Colonic mucosa (tissue), 4 donors: ENCODE measurements around the gene PUS1. TPM values are rescaled to one million over a fixed set of nuclear protein-coding genes. Genes with fewer than 3 reads are reported as not detected.

Experiments used
- DNase-seq: peaks from one replicate; pipeline ENCODE4 v3.0.0-alpha.2; 2020
- H3K27ac ChIP-seq: fragments of 200-600 bp; one replicate; pipeline ENCODE4 v1.8.0; 2021
- H3K27me3 ChIP-seq: fragments of 200-600 bp; one replicate; pipeline ENCODE4 v1.8.0; 2021
- H3K36me3 ChIP-seq: fragments of 200-600 bp; one replicate; pipeline ENCODE4 v1.8.0; 2021
- H3K4me1 ChIP-seq: fragments of 200-600 bp; one replicate; pipeline ENCODE4 v1.8.0; 2021; ENCODE audit warnings: mild to moderate bottlenecking
- H3K4me3 ChIP-seq: fragments of 200-600 bp; one replicate; pipeline ENCODE4 v1.8.0; 2021
- H3K9ac ChIP-seq, 2 donors: one replicate each; pipeline ENCODE4 v1.7.0; 2013; ENCODE audit warnings: control low read depth in 2 of 2, low read depth in 2 of 2, low read length in 2 of 2
- H3K9me3 ChIP-seq: fragments of 200-600 bp; one replicate; pipeline ENCODE4 v1.8.0; 2021
- intact Hi-C: fragments of 100-400 bp; cut with DNase I; formaldehyde crosslinking; loops from one replicate; pipeline ENCODE4 v1.14.1; 2022
- total RNA-seq, 2 donors: library from RNA; stranded (reverse); fragmentation: NEBNext Ultra II Directional in 1 of 2; extraction: Animal tissue kit (Norgen Biotek cat#: 25700) in 1 of 2; gene quantifications; one replicate each; pipeline ENCODE4 v1.2.1, GENCODE V29; 2021
- TF ChIP-seq, protein P1 (sequence below): fragments of 200-600 bp; IDR thresholded peaks from one replicate; pipeline ENCODE4 v1.8.0; 2022; ENCODE audit warnings: antibody characterized with exemption, mild to moderate bottlenecking
- donor health status: healthy.
- donor health status: DM: no; HTN: no; CAD: no.
- donor health status: DM: no; HTN: no; CAD: no.

PUS1 gene
- total RNA-seq, 2 donors from 2014 or later = 16.0 to 58.9 TPM

DNA sequence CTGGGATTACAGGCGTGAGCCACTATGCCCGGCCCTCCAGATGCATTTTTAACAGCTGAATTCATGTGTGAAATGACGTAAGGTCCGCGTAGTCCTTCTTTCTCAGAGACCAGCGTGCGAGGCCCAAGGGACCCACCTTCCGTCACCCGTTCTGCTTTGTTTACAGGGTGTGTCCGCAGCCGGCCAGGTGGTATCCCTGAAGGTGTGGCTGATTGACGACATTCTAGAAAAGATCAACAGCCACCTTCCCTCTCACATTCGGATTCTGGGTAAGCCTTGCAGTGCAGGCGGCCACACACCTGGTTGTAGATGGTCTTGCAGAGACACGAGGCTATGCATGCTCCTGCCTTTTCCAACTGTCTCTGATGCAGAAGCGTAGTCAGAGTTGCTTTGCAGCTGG is 9.9 kb downstream of the PUS1 start:
- no peak overlapping the region for H3K9ac ChIP-seq
- H3K9me3 ChIP-seq = no peaks in the 10 kb centered on the region
- intact Hi-C loops = no loop called here
- no peak overlapping the region for H3K4me3 ChIP-seq
- no peaks in the 10 kb centered on the region for H3K36me3 ChIP-seq
- TF ChIP-seq, protein P1, sequence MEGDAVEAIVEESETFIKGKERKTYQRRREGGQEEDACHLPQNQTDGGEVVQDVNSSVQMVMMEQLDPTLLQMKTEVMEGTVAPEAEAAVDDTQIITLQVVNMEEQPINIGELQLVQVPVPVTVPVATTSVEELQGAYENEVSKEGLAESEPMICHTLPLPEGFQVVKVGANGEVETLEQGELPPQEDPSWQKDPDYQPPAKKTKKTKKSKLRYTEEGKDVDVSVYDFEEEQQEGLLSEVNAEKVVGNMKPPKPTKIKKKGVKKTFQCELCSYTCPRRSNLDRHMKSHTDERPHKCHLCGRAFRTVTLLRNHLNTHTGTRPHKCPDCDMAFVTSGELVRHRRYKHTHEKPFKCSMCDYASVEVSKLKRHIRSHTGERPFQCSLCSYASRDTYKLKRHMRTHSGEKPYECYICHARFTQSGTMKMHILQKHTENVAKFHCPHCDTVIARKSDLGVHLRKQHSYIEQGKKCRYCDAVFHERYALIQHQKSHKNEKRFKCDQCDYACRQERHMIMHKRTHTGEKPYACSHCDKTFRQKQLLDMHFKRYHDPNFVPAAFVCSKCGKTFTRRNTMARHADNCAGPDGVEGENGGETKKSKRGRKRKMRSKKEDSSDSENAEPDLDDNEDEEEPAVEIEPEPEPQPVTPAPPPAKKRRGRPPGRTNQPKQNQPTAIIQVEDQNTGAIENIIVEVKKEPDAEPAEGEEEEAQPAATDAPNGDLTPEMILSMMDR = no peak
- H3K27me3 ChIP-seq = no peaks in the 10 kb centered on the region
- H3K4me1 ChIP-seq = no peaks in the 10 kb centered on the region
- peak; percentile 82 for DNase-seq
- peak overlapping the region; percentile 73 for H3K27ac ChIP-seq

DNA sequence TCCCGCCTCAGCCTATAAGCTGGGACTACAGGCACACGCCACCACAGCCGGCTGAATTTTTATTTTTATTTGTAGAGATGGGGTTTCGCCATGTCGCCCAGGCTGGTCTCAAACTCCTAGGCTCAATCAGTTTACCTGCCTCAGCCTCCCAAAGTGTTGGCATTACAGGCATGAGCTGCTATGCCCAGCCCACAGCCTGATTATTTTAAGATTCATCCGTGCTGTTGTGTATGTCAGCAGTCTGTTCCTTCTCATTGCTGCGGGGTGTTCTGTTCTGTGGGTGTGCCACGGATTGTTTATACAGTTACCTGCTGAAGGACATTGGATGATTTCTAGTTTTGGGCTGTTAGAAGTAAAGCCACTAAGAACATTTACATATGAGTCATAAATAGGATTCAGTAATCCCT is 11.1 kb downstream of the PUS1 start:
- Histone ChIP-seq H3K4me3 (no peak overlapping the region), H3K36me3 (no peaks in the 10 kb centered on the region), H3K4me1 (no peaks in the 10 kb centered on the region), H3K27ac (peak overlapping the region; percentile 73), H3K9ac (no peak overlapping the region), H3K9me3 (no peaks in the 10 kb centered on the region), H3K27me3 (no peaks in the 10 kb centered on the region)
- TF ChIP-seq, protein P1 = no peak
- no peak for DNase-seq
- intact Hi-C loops = loop anchor here (10.0 kb wide), 2 partner anchors 45 to 85 kb away; partner anchors contain the start of gene ULK1

DNA sequence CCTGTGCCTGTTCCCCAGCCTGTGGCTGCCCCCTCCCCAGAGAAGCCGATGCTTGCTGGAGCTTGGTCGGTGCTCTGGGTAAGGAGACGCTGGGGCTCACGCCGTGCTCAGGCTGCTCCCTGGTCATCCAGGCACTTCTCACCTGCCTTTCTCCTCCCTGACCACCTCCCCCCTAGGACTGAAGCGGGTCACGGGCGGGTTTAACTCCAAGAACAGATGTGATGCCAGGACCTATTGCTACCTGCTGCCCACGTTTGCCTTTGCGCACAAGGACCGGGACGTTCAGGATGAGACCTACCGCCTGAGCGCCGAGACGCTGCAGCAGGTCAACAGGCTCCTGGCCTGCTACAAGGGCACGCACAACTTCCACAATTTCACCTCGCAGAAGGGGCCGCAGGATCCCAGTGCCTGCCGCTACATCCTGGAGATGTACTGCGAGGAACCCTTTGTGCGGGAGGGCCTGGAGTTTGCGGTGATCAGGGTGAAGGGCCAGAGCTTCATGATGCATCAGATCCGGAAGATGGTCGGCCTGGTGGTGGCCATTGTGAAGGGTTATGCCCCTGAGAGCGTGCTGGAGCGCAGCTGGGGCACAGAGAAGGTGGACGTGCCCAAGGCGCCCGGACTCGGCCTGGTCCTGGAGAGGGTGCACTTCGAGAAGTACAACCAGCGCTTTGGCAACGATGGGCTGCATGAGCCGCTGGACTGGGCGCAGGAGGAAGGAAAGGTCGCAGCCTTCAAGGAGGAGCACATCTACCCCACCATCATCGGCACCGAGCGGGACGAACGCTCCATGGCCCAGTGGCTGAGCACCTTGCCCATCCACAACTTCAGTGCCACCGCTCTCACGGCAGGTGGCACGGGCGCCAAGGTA is 12.3 kb downstream of the PUS1 start:
- TF ChIP-seq, protein P1 = no peak
- no peaks in the 10 kb centered on the region for H3K4me1 ChIP-seq
- no peak overlapping the region for H3K9ac ChIP-seq
- H3K36me3 ChIP-seq = no peaks in the 10 kb centered on the region
- intact Hi-C loops = loop anchor here (10.0 kb wide), 2 partner anchors 47 to 87 kb away; partner anchors contain the start of gene ULK1
- DNase-seq = no peak
- no peak overlapping the region for H3K27ac ChIP-seq
- no peak overlapping the region for H3K4me3 ChIP-seq
- no peaks in the 10 kb centered on the region for H3K27me3 ChIP-seq
- H3K9me3 ChIP-seq = no peaks in the 10 kb centered on the region

DNA sequence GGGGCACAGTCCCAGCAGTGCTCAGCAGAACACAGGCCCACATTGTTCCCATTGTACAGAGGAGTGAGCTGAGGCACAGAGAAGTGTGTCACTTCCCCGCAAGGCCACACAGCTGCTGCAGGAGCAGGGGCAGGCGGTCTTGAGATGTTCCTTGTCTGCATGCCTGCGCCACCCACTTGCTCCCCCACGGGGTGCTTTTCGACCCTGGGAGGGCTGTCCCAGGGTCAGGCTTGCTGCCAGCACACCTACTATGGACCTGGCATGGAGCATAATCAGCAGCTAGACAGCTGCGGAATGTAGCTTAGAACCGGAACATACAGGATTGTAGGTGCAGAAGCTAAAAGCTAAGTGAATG is 12.9 kb downstream of the PUS1 start:
- TF ChIP-seq, protein P1 = no peak
- no peaks in the 10 kb centered on the region for H3K4me1 ChIP-seq
- no peak overlapping the region for H3K4me3 ChIP-seq
- H3K27me3 ChIP-seq = no peaks in the 10 kb centered on the region
- intact Hi-C loops = loop anchor here (10.0 kb wide), 2 partner anchors 47 to 87 kb away; partner anchors contain the start of gene ULK1
- H3K36me3 ChIP-seq = no peaks in the 10 kb centered on the region
- DNase-seq = no peak
- no peaks in the 10 kb centered on the region for H3K9me3 ChIP-seq
- no peak overlapping the region for H3K27ac ChIP-seq
- no peak overlapping the region for H3K9ac ChIP-seq

DNA sequence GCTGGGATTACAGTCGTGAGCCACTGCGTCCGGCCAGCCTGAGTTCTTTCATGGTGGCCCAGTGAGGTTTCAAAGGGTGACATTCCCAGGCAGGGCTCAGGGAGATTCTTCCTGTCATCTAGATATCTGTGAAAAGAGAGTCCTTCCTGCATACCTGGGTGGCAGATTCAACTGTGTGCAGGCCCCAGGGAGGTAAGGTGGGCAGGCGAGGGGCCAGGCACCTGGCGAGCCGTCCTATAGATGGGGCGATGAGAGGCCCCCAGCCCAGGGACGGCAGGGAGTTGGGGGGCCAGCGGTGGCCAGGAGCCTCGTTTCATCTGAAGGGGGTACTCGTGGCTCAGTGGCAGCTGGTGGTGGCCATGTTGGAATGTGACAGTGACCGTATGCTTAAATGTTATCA is 13.6 kb downstream of the PUS1 start:
- no peaks in the 10 kb centered on the region for H3K4me1 ChIP-seq
- no peak for DNase-seq
- no peak overlapping the region for H3K27ac ChIP-seq
- TF ChIP-seq, protein P1 = no peak
- H3K9ac ChIP-seq = no peak overlapping the region
- H3K36me3 ChIP-seq = no peaks in the 10 kb centered on the region
- intact Hi-C loops = loop anchor here (10.0 kb wide), 2 partner anchors 48 to 88 kb away; partner anchors contain the start of gene ULK1
- H3K4me3 ChIP-seq = no peak overlapping the region
- H3K27me3 ChIP-seq = no peaks in the 10 kb centered on the region
- no peaks in the 10 kb centered on the region for H3K9me3 ChIP-seq
